IMR-90 (cell line): ENCODE measurements around the gene WDR1. TPM values are rescaled to one million over a fixed set of nuclear protein-coding genes. Genes with fewer than 3 reads are reported as not detected.

Source experiments
- ATAC-seq: fragments of 200-7000 bp; cut with Tn5 transposase; 2 replicates; pipeline ENCODE4 v1.9.1; 2020; ENCODE audit warnings: low read depth, mild to moderate bottlenecking, moderate library complexity
- BruUV-seq: library from RNA; stranded (reverse); fragments of 400-500 nt; replicated peaks from 2 replicates; lab custom pipeline; 2021; lab: Mats Ljungman, UMichigan
- CTCF ChIA-PET: fragments of 300-600 bp; formaldehyde crosslinking; extraction: SDS; loops from one replicate; lab custom pipeline; 2021; ENCODE audit warnings: antibody characterized with exemption; lab: Yijun Ruan, JAX
- POLR2A ChIA-PET: fragments of 300-600 bp; sonication (Branson Sonifier 250); formaldehyde crosslinking; loops from one replicate; lab custom pipeline; 2022; ENCODE audit warnings: antibody characterized with exemption; ENCODE audit not compliant: unreplicated experiment; lab: Charles Lee
- DNase-seq: peaks from one replicate; pipeline ENCODE4 v3.0.0; 2013
- H2AFZ ChIP-seq: replicated peaks from 2 replicates; pipeline ENCODE3; 2013; ENCODE audit warnings: low read length, mild to moderate bottlenecking; ENCODE audit not compliant: poor library complexity
- H2AK5ac ChIP-seq: 2 replicates; pipeline ENCODE4 v1.6.1; 2013; ENCODE audit warnings: low read depth, low read length, inconsistent platforms
- H2AK9ac ChIP-seq: replicated peaks from 2 replicates; pipeline ENCODE3; 2013; ENCODE audit warnings: mild to moderate bottlenecking, low read depth, low read length, moderate library complexity; ENCODE audit not compliant: poor library complexity
- H2BK120ac ChIP-seq: 2 replicates; pipeline ENCODE4 v1.6.1; 2013; ENCODE audit warnings: low read depth, low read length, inconsistent platforms
- H2BK15ac ChIP-seq: 3 replicates; pipeline ENCODE4 v1.6.1; 2013; ENCODE audit warnings: low read depth, low read length, inconsistent platforms
- H2BK20ac ChIP-seq: 2 replicates; pipeline ENCODE4 v1.6.1; 2013; ENCODE audit warnings: low read depth, mild to moderate bottlenecking, inconsistent platforms, low read length, moderate library complexity
- H2BK5ac ChIP-seq: 2 replicates; pipeline ENCODE4 v1.6.1; 2013; ENCODE audit warnings: mild to moderate bottlenecking, low read depth, low read length, inconsistent platforms; ENCODE audit not compliant: poor library complexity, severe bottlenecking
- H3K14ac ChIP-seq: replicated peaks from 2 replicates; pipeline ENCODE4 v1.6.1; 2013; ENCODE audit warnings: low read depth, low read length, inconsistent platforms
- H3K18ac ChIP-seq: 2 replicates; pipeline ENCODE4 v1.6.1; 2013; ENCODE audit warnings: low read depth, low read length, control low read depth
- H3K23ac ChIP-seq: 2 replicates; pipeline ENCODE4 v1.6.1; 2013; ENCODE audit warnings: low read depth, low read length, inconsistent platforms
- H3K27ac ChIP-seq: 2 replicates; pipeline ENCODE4 v1.5.1; 2013; ENCODE audit warnings: mild to moderate bottlenecking, control low read depth, low read length; ENCODE audit not compliant: insufficient read depth
- H3K27me3 ChIP-seq: 2 replicates; pipeline ENCODE4 v1.6.1; 2013; ENCODE audit warnings: low read length; ENCODE audit not compliant: control insufficient read depth, insufficient read depth
- H3K36me3 ChIP-seq: 2 replicates; pipeline ENCODE4 v1.6.1; 2013; ENCODE audit warnings: low read length, mixed read lengths; ENCODE audit not compliant: control insufficient read depth, insufficient read depth
- H3K4ac ChIP-seq: 2 replicates; pipeline ENCODE4 v1.6.1; 2013; ENCODE audit warnings: low read depth, low read length, inconsistent platforms
- H3K4me1 ChIP-seq: 2 replicates; pipeline ENCODE4 v1.6.1; 2013; ENCODE audit warnings: low read length, mixed read lengths; ENCODE audit not compliant: control insufficient read depth, insufficient read depth
- H3K4me2 ChIP-seq: 2 replicates; pipeline ENCODE4 v1.6.1; 2013; ENCODE audit warnings: low read depth, mild to moderate bottlenecking, control low read depth, low read length, moderate library complexity
- H3K4me3 ChIP-seq: 2 replicates; pipeline ENCODE4 v1.5.1; 2013; ENCODE audit warnings: low read depth, mild to moderate bottlenecking, control low read depth, low read length, moderate library complexity; ENCODE audit not compliant: insufficient read depth
- H3K56ac ChIP-seq: 2 replicates; pipeline ENCODE4 v1.6.1; 2013; ENCODE audit warnings: low read length, inconsistent platforms; ENCODE audit not compliant: insufficient read depth; ENCODE audit errors: extremely low read depth
- H3K79me1 ChIP-seq, 2 experiments: 2 replicates each; pipeline ENCODE4 v1.6.1; 2013; ENCODE audit warnings: low read length in 2 of 2, inconsistent platforms in 1 of 2, low read depth in 1 of 2
- H3K9ac ChIP-seq: 2 replicates; pipeline ENCODE4 v1.6.1; 2013; ENCODE audit warnings: low read depth, low read length, control low read depth
- H3K9me1 ChIP-seq: 2 replicates; pipeline ENCODE4 v1.6.1; 2013; ENCODE audit warnings: low read length, inconsistent platforms; ENCODE audit not compliant: insufficient read depth
- H3K9me3 ChIP-seq: 2 replicates; pipeline ENCODE4 v1.6.1; 2013; ENCODE audit warnings: low read length; ENCODE audit not compliant: control insufficient read depth, insufficient read depth
- H4K20me1 ChIP-seq: 2 replicates; pipeline ENCODE4 v1.6.1; 2013; ENCODE audit warnings: low read length, inconsistent platforms; ENCODE audit not compliant: insufficient read depth
- H4K5ac ChIP-seq: 2 replicates; pipeline ENCODE4 v1.6.1; 2013; ENCODE audit warnings: mild to moderate bottlenecking, low read depth, low read length, control low read depth
- H4K8ac ChIP-seq, 2 experiments: 2 replicates each; pipeline ENCODE4 v1.6.1; 2013; ENCODE audit warnings: low read depth in 2 of 2, low read length in 2 of 2, control low read depth in 1 of 2, inconsistent platforms in 1 of 2
- H4K91ac ChIP-seq: 2 replicates; pipeline ENCODE4 v1.6.1; 2013; ENCODE audit warnings: low read depth, low read length, inconsistent platforms; ENCODE audit not compliant: insufficient read depth
- BHLHE40 ChIP-seq: fragments of 150-350 bp; IDR thresholded peaks from 2 replicates; pipeline ENCODE4 v1.6.1; 2016; ENCODE audit warnings: mild to moderate bottlenecking, low read depth, low read length
- CEBPB ChIP-seq: IDR thresholded peaks from 2 replicates; pipeline ENCODE4 v1.6.1; 2012; ENCODE audit warnings: low read depth, low read length, improper control_type of control experiment
- CHD1 ChIP-seq: IDR thresholded peaks from 2 replicates; pipeline ENCODE4 v1.6.1; 2012; ENCODE audit warnings: low read depth, low read length, improper control_type of control experiment
- FOS ChIP-seq: fragments of 150-350 bp; IDR thresholded peaks from 2 replicates; pipeline ENCODE4 v1.6.1; 2016; ENCODE audit warnings: low read depth, low read length
- MAFK ChIP-seq: IDR thresholded peaks from 2 replicates; pipeline ENCODE4 v1.6.1; 2012; ENCODE audit warnings: low read depth, low read length, improper control_type of control experiment
- MAZ ChIP-seq: IDR thresholded peaks from 2 replicates; pipeline ENCODE4 v1.6.1; 2012; ENCODE audit warnings: low read depth, mild to moderate bottlenecking, low read length, improper control_type of control experiment, moderate library complexity, borderline replicate concordance
- MXI1 ChIP-seq: IDR thresholded peaks from 2 replicates; pipeline ENCODE4 v1.6.1; 2012; ENCODE audit warnings: low read depth, mild to moderate bottlenecking, low read length, moderate library complexity, borderline replicate concordance
- NFE2L2 ChIP-seq: fragments of 150-350 bp; IDR thresholded peaks from 2 replicates; pipeline ENCODE4 v1.6.1; 2016; ENCODE audit warnings: low read depth, mild to moderate bottlenecking, low read length
- RAD21 ChIP-seq: IDR thresholded peaks from 2 replicates; pipeline ENCODE4 v1.6.1; 2012; ENCODE audit warnings: low read length, improper control_type of control experiment
- RCOR1 ChIP-seq: IDR thresholded peaks from 2 replicates; pipeline ENCODE4 v1.6.1; 2012; ENCODE audit warnings: mild to moderate bottlenecking, low read length, improper control_type of control experiment; ENCODE audit not compliant: insufficient replicate concordance
- RFX5 ChIP-seq: IDR thresholded peaks from 2 replicates; pipeline ENCODE4 v1.8.0; 2012; ENCODE audit warnings: low read depth, mild to moderate bottlenecking, low read length, moderate library complexity
- SMC3 ChIP-seq: fragments of 150-350 bp; IDR thresholded peaks from 2 replicates; pipeline ENCODE4 v1.6.1; 2016; ENCODE audit warnings: low read depth, mild to moderate bottlenecking, antibody characterized with exemption, low read length, moderate library complexity
- WGBS, 2 experiments: methylation state at CpG; one replicate each; pipeline versions ENCODE4 v1.1.5 to v1.1.7; 2013; ENCODE audit warnings: missing lambda C conversion rate in 2 of 2; ENCODE audit not compliant: insufficient read length in 1 of 2; ENCODE audit errors: extremely low coverage in 2 of 2; 5-methylcytosine and 5-hydroxymethylcytosine counted together
- dilution Hi-C: fragments of 300-500 bp; cut with HindIII; formaldehyde crosslinking; loops from one replicate; pipeline ENCODE4 v1.14.3; 2018; ENCODE audit warnings: low sequenced_read_pairs; ENCODE audit not compliant: unreplicated experiment
- in situ Hi-C: fragments of 300-500 bp; cut with MboI; formaldehyde crosslinking; loops from 3 replicates; pipeline ENCODE4 v1.14.3; 2019; ENCODE audit warnings: low sequenced_read_pairs, inconsistent platforms, mixed read lengths
- intact Hi-C: fragments of 100-400 bp; cut with micrococcal nuclease; formaldehyde crosslinking; loops from 2 replicates; pipeline ENCODE4 v1.10.0; 2022
- polyA plus RNA-seq, 3 experiments: library from polyadenylated mRNA; depleted of rRNA; stranded (reverse); fragments of >200 nt; gene quantifications; 2 replicates each; pipeline ENCODE4 v1.2.3, GENCODE V29; 2012; ENCODE audit warnings: low replicate concordance in 1 of 3
- total RNA-seq: library from RNA; depleted of rRNA; stranded (reverse); fragments of >200 nt; gene quantifications from 2 replicates; pipeline ENCODE4 v1.2.3, GENCODE V29; 2012
- TF ChIP-seq, protein P1 (sequence below): fragments of 150-350 bp; IDR thresholded peaks from 2 replicates; pipeline ENCODE4 v1.6.1; 2017; ENCODE audit warnings: mild to moderate bottlenecking, antibody characterized with exemption, low read length, low read depth
- TF ChIP-seq, protein P2 (sequence below): fragments of 150-350 bp; IDR thresholded peaks from 2 replicates; pipeline ENCODE4 v1.6.1; 2016; ENCODE audit warnings: low read depth, mild to moderate bottlenecking, low read length, moderate library complexity, borderline replicate concordance
- TF ChIP-seq, protein P3 (sequence below): conservative IDR thresholded peaks from 2 replicates; pipeline ENCODE4 v1.5.1; 2012; ENCODE audit warnings: mild to moderate bottlenecking, low read depth, low read length, improper control_type of control experiment

The WDR1 gene
- total and polyA plus RNA-seq, 2 of the 4 experiments (the other 2 are of a cell fraction): 725 to 992 TPM

DNA sequence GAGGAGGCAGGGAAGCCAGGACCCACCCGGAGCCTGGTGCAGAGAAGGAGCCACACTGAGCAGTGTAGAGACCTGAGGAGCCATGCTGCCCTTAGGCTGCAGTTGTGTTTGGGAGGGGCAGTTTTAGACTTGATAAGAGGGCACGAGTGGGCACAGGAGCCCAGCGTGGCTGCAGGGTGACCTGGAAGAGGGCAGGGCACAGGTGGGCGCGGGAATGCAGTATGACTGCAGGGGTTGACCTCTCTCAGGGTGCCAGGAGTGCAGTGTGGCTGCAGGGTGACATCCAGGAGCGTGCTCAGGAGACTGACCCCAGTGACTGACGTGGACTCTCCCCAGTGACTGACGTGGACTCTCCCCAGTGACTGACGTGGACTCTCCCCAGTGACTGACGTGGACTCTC, 14.6 kb upstream of the WDR1 start:
- BruUV-seq: no TSS peak

More for the DNA sequence above, 14.6 kb upstream of the WDR1 start:
- Histone ChIP-seq H3K9ac (no peak overlapping the region), H3K4ac (no peak overlapping the region), H3K14ac (no peak overlapping the region), H3K4me3 (no peak overlapping the region), H3K79me1 (no peaks in the 10 kb centered on the region), H3K4me2 (no peak overlapping the region), H2BK15ac (no peak overlapping the region), H3K4me1 (no peaks in the 10 kb centered on the region), H2AFZ (no peak overlapping the region), H3K23ac (no peak overlapping the region), H3K27me3 (peaks cover 24% of the 10 kb centered on the region), H3K36me3 (no peaks in the 10 kb centered on the region), H2AK9ac (no peak overlapping the region), H2BK5ac (no peak overlapping the region), H2AK5ac (no peak overlapping the region), H3K18ac (no peak overlapping the region), H3K27ac (no peak overlapping the region), H2BK120ac (no peak overlapping the region), H4K20me1 (no peaks in the 10 kb centered on the region), H3K56ac (no peak overlapping the region), H3K9me3 (peaks cover 2% of the 10 kb centered on the region), H2BK20ac (no peak overlapping the region), H4K5ac (no peak overlapping the region), H4K91ac (no peak overlapping the region), H4K8ac (no peak overlapping the region), H3K9me1 (no peaks in the 10 kb centered on the region)
- intact Hi-C loops: no loop called here
- dilution Hi-C loops: no loop called here
- ChIA-PET CTCF (no interaction called here), POLR2A (no interaction called here)
- ATAC-seq (no peak), DNase-seq (no peak)
- TF ChIP-seq BHLHE40 (no peak), CEBPB (no peak), SMC3 (no peak), MAZ (no peak), RCOR1 (no peak), RAD21 (no peak), RFX5 (no peak), MAFK (no peak), MXI1 (no peak), NFE2L2 (no peak), CHD1 (no peak), FOS (no peak)
- TF ChIP-seq, protein P1, sequence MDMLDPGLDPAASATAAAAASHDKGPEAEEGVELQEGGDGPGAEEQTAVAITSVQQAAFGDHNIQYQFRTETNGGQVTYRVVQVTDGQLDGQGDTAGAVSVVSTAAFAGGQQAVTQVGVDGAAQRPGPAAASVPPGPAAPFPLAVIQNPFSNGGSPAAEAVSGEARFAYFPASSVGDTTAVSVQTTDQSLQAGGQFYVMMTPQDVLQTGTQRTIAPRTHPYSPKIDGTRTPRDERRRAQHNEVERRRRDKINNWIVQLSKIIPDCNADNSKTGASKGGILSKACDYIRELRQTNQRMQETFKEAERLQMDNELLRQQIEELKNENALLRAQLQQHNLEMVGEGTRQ: no peak
- TF ChIP-seq, protein P2, sequence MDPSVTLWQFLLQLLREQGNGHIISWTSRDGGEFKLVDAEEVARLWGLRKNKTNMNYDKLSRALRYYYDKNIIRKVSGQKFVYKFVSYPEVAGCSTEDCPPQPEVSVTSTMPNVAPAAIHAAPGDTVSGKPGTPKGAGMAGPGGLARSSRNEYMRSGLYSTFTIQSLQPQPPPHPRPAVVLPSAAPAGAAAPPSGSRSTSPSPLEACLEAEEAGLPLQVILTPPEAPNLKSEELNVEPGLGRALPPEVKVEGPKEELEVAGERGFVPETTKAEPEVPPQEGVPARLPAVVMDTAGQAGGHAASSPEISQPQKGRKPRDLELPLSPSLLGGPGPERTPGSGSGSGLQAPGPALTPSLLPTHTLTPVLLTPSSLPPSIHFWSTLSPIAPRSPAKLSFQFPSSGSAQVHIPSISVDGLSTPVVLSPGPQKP: no peak
- TF ChIP-seq, protein P3, sequence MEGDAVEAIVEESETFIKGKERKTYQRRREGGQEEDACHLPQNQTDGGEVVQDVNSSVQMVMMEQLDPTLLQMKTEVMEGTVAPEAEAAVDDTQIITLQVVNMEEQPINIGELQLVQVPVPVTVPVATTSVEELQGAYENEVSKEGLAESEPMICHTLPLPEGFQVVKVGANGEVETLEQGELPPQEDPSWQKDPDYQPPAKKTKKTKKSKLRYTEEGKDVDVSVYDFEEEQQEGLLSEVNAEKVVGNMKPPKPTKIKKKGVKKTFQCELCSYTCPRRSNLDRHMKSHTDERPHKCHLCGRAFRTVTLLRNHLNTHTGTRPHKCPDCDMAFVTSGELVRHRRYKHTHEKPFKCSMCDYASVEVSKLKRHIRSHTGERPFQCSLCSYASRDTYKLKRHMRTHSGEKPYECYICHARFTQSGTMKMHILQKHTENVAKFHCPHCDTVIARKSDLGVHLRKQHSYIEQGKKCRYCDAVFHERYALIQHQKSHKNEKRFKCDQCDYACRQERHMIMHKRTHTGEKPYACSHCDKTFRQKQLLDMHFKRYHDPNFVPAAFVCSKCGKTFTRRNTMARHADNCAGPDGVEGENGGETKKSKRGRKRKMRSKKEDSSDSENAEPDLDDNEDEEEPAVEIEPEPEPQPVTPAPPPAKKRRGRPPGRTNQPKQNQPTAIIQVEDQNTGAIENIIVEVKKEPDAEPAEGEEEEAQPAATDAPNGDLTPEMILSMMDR: no peak
- WGBS, 2 experiments: 51% methylated on average over 5 of the region's 10 CpGs; no CpG with 5 or more reads in 1 of the 2 experiments
- in situ Hi-C loops: no loop called here
